Keratinocyte (primary cell): ENCODE results near the gene GSAP.

Source experiments
- EZH2 ChIP-seq: IDR thresholded peaks from one replicate; pipeline ENCODE4 v1.6.1; 2012; ENCODE audit warnings: inconsistent platforms, mild to moderate bottlenecking, low read length, moderate library complexity
- TF ChIP-seq, protein P1 (sequence below), 3 experiments: IDR thresholded peaks in 1 of 3; conservative IDR thresholded peaks in 1 of 3; optimal IDR thresholded peaks in 1 of 3; 2 replicates in 2 of 3; 3 replicates in 1 of 3; pipeline versions ENCODE3 to v1.5.1; 2011; ENCODE audit warnings: low read length in 3 of 3, mild to moderate bottlenecking in 3 of 3, moderate library complexity in 2 of 3, control low read depth in 1 of 3, inconsistent platforms in 1 of 3; ENCODE audit not compliant: insufficient read depth in 2 of 3; ENCODE audit errors: extremely low read depth in 1 of 3

- TF ChIP-seq, protein P1, sequence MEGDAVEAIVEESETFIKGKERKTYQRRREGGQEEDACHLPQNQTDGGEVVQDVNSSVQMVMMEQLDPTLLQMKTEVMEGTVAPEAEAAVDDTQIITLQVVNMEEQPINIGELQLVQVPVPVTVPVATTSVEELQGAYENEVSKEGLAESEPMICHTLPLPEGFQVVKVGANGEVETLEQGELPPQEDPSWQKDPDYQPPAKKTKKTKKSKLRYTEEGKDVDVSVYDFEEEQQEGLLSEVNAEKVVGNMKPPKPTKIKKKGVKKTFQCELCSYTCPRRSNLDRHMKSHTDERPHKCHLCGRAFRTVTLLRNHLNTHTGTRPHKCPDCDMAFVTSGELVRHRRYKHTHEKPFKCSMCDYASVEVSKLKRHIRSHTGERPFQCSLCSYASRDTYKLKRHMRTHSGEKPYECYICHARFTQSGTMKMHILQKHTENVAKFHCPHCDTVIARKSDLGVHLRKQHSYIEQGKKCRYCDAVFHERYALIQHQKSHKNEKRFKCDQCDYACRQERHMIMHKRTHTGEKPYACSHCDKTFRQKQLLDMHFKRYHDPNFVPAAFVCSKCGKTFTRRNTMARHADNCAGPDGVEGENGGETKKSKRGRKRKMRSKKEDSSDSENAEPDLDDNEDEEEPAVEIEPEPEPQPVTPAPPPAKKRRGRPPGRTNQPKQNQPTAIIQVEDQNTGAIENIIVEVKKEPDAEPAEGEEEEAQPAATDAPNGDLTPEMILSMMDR (optimal IDR thresholded peaks at IDR 0.05 in 1 of 3, IDR thresholded peaks at IDR 0.05 in 1 of 3, conservative IDR thresholded peaks at IDR 0.05 in 1 of 3; ENCODE audit: extremely low read depth in 1 of 3, insufficient read depth in 2 of 3, low read length in 3 of 3) = no peak
- TF ChIP-seq EZH2 = no peak
Measured at GRCh38 chr7:77413861-77414424, 2.2 kb downstream of the GSAP start.
